ENCODE data around the gene MAP3K9.

MAP3K9 gene

GRCh38 chr14:70685474-70686197 is 123.7 kb downstream of the MAP3K9 start:
- DNase-seq: no peak

DNA sequence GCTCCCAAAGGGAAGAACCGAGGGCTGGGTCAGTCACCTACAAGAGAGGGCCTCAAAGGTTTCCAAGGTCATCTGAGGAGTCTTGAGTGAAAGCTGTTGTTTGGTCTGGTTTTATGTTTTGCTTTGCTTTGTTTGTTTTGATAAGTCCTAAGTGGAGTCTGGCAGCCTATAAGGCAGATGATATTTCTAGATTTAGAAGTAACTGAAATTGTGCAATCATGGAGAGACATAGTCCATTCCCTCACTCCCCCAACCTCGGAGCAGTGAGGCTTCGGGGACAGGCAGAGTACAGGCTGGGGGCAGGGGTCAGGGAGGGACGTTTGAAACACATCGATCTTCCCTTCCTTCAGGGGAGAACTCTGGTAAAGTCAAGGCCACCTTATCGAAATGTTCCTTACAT is 125.3 kb downstream of the MAP3K9 start:
- DNase-seq: no peak

DNA sequence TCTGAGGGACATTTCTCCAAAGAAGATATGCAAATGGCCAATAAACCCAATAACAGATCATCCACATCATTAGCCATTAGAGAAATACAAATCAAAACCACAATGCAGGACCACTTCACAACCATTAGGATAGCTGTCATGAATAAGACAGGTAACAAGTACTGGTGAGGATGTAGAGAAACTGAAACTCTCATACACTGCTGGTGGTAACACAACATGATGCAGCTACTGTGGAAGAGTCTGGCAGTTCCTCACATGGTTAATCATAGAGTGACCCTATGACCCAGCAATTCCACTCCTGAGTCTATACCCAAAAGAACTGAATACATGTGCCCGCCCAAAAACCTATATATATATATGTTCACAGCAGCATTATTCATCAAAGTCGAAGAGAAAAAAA is 128.6 kb downstream of the MAP3K9 start:
- DNase-seq: no peak

GRCh38 chr14:70677341-70677740 is 132.0 kb downstream of the MAP3K9 start:
- no peak for DNase-seq
